GM21390 (cell line): ENCODE results near the gene TRH.

ENCODE experiments used
- ATAC-seq: cut with Tn5 transposase; IDR thresholded peaks from one replicate; pipeline ENCODE4 v1.9.1; 2021; ENCODE audit not compliant: unreplicated experiment

Gene TRH

DNA sequence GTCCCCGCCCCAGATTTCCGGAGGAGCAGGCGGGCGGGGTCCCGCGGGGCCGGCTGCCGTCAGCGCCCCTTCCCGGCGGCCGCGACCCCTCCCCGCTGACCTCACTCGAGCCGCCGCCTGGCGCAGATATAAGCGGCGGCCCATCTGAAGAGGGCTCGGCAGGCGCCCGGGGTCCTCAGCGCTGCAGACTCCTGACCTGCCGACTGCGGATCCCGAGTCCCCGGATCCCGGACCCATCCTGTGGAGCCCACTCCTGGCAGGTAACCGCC lies at the start of gene TRH:
TRH (plus strand) TSS at position 157 of the 269 bp plus-strand sequence. CDS start 1,097 bp downstream, outside the sequence.
- ATAC-seq = no peak

DNA sequence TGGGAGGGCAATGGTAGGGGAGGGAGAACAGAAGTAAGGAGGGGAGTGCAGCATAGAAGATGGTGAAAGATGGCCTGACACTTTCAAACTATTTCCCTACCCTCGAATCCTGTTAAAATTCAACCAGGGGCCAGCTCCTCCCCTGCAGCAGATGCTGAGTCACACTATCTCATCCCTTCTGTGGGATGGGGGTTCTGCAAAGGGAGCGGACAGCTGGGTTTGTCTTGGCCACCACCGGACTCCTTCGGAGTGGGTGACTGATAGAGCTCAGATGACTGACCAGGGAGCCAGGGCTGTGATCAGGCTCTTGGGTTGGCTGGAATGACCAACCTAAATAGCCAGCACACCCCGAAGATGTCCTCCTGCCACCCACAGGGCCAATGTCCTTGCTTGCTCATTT lies 47.4 kb upstream of the TRH start:
- ATAC-seq = no peak

DNA sequence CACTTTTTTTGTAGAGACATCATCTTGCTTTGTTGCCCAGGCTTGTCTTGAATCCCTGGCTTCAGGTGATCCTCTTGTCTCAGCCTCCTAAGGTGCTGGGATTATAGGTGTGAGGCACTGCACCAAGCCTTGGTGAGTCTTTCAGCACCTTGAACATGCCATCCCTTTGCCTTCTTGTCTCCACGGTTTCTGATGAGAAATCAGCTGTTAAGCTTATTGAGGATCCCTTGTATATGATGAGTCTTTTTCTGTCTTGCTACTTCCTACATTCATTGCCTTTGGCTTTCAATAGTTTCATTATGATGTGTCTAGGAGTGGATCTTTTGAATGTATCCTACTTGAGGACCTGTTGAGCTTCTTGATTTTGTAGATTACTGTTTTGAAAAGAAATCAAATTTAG lies 45.1 kb upstream of the TRH start:
- ATAC-seq = no peak

DNA sequence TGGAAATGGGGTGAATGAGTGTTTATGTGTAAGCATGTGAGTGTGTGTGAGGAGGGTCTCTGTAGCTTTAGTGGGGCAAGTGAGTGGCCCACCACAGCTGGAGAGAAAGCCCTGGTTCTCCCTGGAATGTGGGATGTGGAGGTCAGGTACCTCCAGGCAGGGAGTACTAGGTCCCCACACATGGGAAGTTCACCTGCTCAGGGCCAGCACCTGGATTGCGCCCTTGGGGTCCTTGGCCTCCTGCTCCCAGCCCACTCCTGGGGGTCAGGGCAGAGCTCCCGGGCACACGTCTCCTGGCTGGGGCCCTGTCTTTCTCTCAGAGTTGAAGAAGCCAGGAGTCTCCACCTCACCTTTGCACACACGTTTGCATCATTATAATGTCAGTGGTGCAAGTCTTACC lies 41.0 kb upstream of the TRH start:
- no peak for ATAC-seq

DNA sequence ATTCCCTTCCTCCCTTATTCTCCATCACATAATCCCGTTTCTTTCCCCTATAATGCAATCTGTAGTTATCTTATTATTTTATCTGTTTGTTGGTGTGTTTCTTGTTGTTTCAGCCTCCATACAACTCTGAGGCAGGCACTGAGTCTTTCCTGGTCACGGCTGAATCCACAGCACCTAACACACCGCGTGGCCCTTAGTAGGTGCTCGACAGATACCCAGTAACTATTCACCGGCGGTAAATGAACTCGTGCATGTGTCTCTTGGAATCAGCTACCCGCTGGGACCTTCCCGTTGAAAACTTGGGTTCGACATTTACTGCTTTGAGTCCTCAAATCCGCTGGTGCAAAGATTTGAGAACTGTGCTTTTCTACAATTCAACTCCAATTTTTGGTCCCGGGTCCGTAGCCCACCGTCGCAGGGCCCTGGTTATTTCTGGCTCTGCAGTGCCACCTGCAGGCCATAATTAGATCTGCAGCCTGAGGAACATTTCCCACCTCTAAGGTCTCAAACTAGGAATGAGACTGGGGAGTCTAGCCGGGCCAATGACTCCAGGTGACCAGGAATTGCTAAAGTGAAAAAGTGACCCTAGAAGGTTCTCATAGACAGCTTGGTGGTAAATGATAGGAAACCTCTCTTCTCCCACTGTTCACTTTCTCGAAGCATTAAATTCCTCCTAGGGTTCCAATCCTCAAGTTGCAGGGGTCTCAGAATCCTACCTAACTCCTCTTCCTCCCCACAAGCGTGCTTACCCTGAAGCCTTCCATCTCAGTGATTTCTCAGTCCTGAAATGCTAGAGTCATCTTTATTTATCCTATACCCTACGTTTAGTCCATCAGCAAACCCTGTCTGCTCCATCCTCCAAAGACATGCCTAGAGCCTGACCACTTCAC lies 40.0 kb upstream of the TRH start:
- ATAC-seq = no peak

- no peak for ATAC-seq
These were observed 37.8 kb upstream of the TRH start for GRCh38 chr3:129936757-129937156.

DNA sequence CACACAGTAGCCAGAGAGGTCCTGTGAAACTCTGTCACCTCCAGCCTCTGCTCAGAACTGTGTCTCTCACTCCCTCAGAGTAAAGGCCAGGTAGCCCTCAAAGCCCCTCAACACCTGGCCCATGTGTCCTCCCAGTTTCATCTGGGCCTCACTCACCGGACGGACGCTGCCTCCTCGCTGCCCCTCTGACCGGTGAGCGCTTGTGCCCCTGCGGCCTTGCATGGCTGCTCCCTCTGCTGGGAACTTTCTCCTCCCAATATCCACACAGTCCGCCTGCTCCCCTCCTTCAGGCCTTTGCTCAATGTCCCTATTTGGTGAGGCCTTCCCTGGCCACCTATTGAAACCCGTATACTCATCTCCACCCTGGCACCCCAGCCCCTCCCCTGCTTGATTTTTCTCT lies 36.8 kb upstream of the TRH start:
- ATAC-seq = no peak

DNA sequence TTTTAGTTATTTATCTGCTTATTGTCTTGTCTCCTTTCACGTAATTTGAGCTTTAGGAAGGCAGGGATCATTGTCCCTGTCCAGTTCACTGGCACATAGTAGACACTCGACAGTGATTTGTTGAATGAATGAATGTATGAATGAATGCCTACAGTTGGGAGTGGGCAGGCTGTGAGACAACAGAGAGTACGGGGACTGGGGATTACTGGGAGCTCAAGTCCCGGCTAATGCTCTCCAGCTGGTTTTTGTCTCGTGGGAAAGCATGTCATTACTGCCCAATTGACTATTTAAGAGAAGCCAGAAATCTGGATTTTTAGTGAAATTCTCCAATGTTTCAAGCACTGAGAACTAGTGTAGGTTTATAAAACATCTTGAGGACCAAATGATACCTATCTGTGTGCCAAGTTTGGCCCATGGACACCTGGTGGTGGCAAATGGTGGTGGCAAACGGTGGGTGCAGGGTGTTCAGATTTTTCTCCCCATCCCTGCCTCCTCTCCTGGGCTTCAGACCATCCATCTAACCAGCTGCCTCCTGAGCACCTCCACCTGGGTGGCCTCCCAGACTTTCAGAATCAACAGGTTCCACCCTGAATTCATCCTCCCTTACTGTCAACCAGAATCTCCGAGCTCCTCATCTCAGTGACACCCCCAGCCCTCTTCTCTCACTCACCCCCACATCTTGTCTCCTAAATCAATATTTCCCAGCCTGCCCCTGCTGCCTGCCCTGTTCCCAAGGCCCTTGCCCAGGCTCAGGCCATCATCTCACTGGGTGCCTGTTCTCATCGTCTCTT lies 36.2 kb upstream of the TRH start:
- ATAC-seq = no peak

- no peak for ATAC-seq
These were observed 34.4 kb upstream of the TRH start for GRCh38 chr3:129940086-129940485.

DNA sequence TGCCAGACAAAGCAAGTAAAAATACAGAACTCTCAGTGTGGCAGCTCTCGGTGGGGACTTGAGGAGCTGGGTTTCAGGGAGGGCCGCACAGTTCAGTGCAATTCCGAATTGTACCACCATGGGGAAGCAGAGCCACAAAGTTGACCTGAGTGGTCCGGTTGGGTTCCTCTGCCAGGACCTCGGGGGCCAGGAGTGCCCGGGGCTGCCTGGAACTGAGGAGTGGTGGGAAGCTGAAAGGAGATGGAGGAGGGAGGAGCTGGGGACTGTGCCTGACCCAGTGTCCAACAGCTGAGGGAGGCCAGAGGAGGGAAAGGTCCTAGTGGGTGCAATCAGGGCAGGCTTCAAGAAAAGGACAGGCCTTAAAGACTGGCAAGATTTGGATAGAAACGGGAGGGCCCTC lies 32.2 kb upstream of the TRH start:
- ATAC-seq = peak; percentile 81

DNA sequence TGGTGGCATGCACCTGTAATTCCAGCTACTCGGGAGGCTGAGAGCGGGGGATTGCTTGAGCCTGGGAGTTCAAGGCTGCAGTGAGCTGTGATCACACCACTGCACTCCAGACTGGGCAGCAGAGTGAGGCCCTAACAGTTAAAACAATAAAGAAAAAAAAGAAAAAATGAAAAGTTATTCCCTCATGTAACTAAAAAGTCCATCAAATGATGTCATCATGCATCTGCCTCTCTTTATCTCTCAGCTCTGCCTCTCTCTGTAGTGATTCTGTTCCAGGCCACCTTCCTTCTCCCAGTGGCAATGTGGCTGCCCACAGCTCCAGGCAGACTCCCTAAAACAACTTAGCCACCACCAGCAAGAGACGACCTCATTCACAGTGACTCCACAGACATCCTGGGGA lies 31.5 kb upstream of the TRH start:
- ATAC-seq = no peak

DNA sequence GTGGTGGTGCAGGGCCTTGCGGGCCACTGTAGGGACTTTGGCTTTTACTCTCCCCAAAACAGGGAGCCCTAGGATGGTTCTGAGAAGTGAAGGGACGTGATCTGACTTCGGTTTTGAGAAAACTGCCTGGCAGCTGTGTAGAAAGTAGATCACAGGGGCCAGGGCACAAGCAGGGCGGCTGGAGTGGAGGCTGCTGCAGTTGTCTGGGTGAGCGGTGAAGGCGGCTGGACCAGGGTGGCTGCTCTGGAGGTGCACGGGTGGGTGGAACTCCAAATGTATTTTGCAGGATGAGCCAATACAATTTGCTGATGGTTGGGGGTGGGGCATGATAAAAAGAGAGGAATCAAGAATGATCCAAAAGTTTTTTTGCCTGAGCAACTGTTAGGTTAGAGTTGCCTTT lies 29.8 kb upstream of the TRH start:
- no peak for ATAC-seq

- ATAC-seq = no peak
These were observed 26.8 kb upstream of the TRH start for GRCh38 chr3:129947538-129948240.

GRCh38 chr3:129950318-129951046 lies 24.0 kb upstream of the TRH start:
- no peak for ATAC-seq

DNA sequence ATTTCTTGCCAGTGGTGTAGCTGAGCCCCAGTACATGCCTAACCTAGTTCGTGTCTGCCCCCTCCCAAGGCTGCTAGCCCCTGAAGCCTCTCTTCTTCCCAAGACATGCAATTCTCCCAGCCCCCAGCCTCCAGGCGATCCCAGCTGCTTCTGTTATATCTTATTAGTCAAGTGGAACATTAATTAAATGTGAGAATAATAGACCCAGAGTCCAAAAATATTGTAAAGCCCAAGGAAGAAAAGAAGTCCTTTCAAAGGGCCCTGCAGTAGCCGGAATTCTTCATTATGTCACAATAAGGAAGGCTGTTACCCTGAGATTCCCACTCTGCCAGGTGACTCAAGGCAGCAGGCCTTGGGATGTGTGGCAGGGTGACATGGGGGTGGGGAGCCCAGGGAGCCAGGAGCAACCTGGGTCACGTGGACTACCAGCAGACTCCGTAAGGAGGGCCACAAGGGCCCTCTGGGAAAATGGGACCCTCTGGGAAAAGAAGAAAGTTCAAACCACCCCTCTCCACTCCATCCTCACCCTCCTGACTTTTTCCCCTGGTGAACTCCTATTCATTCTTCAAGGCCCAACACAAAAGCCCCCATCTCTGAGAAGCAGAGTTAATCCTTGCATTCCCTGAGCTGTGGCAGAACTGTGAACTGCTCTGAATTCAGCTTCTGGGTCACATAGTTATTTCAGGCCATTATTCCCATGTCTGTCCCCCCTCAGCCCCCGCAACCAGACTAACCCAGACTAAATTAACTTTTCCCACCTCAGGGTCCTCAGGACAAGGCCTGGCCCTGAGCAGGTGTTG lies 21.8 kb upstream of the TRH start:
- no peak for ATAC-seq

- no peak for ATAC-seq
These were observed 20.9 kb upstream of the TRH start for GRCh38 chr3:129953621-129954020.

GRCh38 chr3:129954514-129954913 lies 20.0 kb upstream of the TRH start:
- no peak for ATAC-seq

DNA sequence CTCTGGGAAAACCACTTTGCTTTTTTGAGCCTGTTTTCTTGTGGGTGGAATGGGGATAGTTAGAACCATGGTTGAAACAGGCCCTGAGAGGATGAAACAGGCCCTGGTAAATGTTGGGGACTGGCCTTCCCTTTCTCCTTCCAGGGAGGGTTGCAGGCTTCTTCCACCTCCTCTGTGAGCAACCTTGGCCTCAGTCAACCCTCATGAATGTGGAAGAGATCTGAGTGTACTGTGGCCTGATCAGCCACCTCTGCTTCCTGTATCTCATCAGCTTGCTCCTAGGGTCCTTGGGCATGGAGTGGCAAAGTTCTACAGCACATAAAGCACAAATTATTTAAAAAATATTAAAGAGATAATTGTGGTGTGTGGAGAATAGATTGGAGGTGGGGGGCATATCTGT lies 17.6 kb upstream of the TRH start:
- ATAC-seq = no peak

GRCh38 chr3:129958755-129959154 lies 15.8 kb upstream of the TRH start:
- ATAC-seq = no peak

DNA sequence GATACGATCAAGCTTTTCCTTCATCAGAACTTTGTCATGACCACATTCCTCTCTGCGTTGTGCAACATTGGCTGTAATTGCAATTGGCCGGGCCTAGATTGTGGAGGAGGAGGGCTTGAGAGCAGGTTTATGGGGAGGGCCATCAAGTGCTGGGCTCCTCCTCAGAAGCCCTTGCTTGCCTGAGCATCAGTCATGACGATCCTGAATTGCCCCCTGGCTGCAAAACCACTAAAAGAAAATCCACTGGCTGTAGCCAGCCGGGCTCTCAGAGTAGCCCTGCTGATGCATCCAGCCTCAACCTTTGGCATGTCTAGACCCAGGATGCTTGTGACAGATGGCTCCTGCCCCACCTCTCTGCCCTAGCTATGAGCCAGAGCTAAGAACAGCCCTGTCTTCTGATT lies 13.4 kb upstream of the TRH start:
- ATAC-seq = no peak
